ENCODE results near the gene RAB5IF. TPM values are rescaled to one million over a fixed set of nuclear protein-coding genes. Genes with fewer than 3 reads are reported as not detected.
A peak's percentile ranks its signal among the peaks of the same experiment; 100 is the strongest.

The RAB5IF gene
- total and polyA plus RNA-seq, 2 donors (not counting 1 experiment from before 2014, with no cell fraction given), result 41.4 to 69.4 TPM

DNA sequence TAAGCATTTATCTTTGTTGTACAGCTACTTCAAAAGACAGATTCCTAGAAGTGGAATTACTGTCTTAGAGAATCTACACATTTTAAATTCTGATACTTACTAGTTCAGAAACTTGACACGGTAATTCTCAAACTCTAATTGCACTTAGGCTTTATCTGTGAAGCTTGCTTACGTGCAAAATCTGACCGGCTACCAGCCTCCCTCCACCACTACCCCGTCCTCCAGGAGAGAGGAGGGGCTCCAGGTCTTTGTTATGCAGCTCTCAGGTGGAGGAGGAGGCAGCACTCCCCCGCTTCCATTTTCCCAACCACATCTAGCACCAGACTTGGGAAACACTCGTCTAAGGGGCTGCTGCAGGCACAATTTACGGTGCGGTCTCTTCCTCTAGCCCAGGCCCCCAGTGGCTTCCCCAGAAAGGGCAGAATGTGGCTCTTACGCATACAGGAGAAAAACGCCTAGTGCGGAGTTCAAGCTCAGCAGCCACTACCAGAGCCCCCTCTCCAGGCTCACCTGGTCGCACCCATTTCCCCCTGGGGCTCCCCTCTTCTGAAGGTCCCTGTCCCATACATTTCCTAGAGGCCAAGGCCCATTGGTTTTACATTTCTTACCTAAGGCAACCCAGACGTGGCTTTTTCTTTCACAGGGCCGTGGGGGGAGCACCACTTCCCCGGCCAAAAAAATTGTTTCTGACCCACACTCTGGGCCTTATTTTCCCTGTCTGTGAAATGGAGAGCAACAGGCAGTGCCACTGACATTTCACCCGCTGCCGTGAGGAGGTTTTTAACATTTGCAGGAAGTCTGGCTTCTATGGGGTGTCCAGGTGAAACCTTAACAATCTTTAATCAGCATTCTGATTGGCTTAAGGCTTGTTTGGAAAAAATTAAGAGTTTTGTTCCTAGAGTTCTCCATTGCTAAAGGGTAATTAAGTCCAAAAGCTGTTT is 33.7 kb upstream of the RAB5IF start:
- POLR2A ChIA-PET, result interaction anchor here (0.5 to 6.7 kb wide), 5 partner anchors 16 to 111 kb away, joined by 3 to 81 read pairs (median 4); partner anchors contain the start of gene RAB5IF
- H3K4me2 ChIP-seq (replicated peaks; ENCODE audit: low read depth, low read length, poor library complexity, severe bottlenecking), result peak overlapping the region; percentile 98
- H3K27me3 Mint-ChIP-seq, result no peaks in the 10 kb centered on the region
- WGBS (ENCODE audit: insufficient coverage), result 56% methylated on average over 8 of the region's 17 CpGs
- peaks cover 25% of the 10 kb centered on the region for H4K20me1 ChIP-seq (ENCODE audit: control insufficient read depth, insufficient read depth, low read length, poor library complexity, severe bottlenecking)
- peaks cover 32% of the 10 kb centered on the region for H3K79me2 ChIP-seq (ENCODE audit: control insufficient read depth, insufficient read depth, low read length)
- peaks cover 34% of the 10 kb centered on the region for H3K4me1 Mint-ChIP-seq
- no peaks in the 10 kb centered on the region for H3K9me3 ChIP-seq (ENCODE audit: control extremely low read depth in 1 of 3, control insufficient read depth in 2 of 3, insufficient read depth in 1 of 3, low read length in 2 of 3)
- peak overlapping the region; percentile 90 for H3K9ac ChIP-seq (ENCODE audit: low read length)
- H3K4me1 ChIP-seq (ENCODE audit: control insufficient read depth in 2 of 2, insufficient read depth in 2 of 2, low read length in 2 of 2), result peaks cover 23 to 34% of the 10 kb centered on the region in 2 donors
- intact Hi-C loops (cut with micrococcal nuclease), result loop anchor here (1.0 kb wide), 1 partner anchor 16 kb away; no protein-coding TSS in a partner anchor
- peak; percentile 49 for DNase-seq
- peak overlapping the region; percentile 93 for H2AFZ ChIP-seq (ENCODE audit: insufficient read depth, low read depth, low read length, poor library complexity, severe bottlenecking)
- ATAC-seq (ENCODE audit: low read depth), result no peak
- no peak overlapping the region for H3K4me3 ChIP-seq (ENCODE audit: control extremely low read depth in 1 of 5, extremely low read depth in 1 of 5, insufficient read depth in 1 of 5, low read depth in 2 of 5, low read length in 4 of 5)
- TF ChIP-seq, protein P1, sequence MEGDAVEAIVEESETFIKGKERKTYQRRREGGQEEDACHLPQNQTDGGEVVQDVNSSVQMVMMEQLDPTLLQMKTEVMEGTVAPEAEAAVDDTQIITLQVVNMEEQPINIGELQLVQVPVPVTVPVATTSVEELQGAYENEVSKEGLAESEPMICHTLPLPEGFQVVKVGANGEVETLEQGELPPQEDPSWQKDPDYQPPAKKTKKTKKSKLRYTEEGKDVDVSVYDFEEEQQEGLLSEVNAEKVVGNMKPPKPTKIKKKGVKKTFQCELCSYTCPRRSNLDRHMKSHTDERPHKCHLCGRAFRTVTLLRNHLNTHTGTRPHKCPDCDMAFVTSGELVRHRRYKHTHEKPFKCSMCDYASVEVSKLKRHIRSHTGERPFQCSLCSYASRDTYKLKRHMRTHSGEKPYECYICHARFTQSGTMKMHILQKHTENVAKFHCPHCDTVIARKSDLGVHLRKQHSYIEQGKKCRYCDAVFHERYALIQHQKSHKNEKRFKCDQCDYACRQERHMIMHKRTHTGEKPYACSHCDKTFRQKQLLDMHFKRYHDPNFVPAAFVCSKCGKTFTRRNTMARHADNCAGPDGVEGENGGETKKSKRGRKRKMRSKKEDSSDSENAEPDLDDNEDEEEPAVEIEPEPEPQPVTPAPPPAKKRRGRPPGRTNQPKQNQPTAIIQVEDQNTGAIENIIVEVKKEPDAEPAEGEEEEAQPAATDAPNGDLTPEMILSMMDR (IDR thresholded peaks at IDR 0.05), result no peak
- TF ChIP-seq EZH2 (IDR thresholded peaks at IDR 0.05; ENCODE audit: borderline replicate concordance, insufficient read depth, low read depth, low read length, poor library complexity, severe bottlenecking), result no peak
- H3K27ac ChIP-seq (ENCODE audit: low read length in 2 of 2), result peak overlapping the region; percentile 96 to 100
- H3K9me3 Mint-ChIP-seq (ENCODE audit: insufficient read depth), result no peaks in the 10 kb centered on the region
- CTCF ChIA-PET, result interaction anchor here (0.9 to 6.1 kb wide), 6 partner anchors 14 to 38 kb away, joined by 4 to 63 read pairs (median 13); partner anchors contain the start of gene RAB5IF
- H3K27me3 ChIP-seq (replicated peaks in 1 of 4; ENCODE audit: control extremely low read depth in 1 of 4, control insufficient read depth in 3 of 4, insufficient read depth in 4 of 4, low read length in 3 of 4), result no peaks in the 10 kb centered on the region
- H3K27ac Mint-ChIP-seq, result peak overlapping the region; percentile 98
- H3K4me3 Mint-ChIP-seq, result peak overlapping the region; percentile 92
- no peaks in the 10 kb centered on the region for H3K36me3 ChIP-seq (replicated peaks in 1 of 2; ENCODE audit: control extremely low read depth in 1 of 2, control insufficient read depth in 1 of 2, extremely low read depth in 1 of 2, insufficient read depth in 2 of 2, low read length in 1 of 2)
